Fibroblast of skin of back (primary cell): ENCODE measurements around the gene SEMA6B.

Experiments
- DNase-seq: peaks from one replicate; pipeline ENCODE4 v3.0.0-alpha.2; 2013

Gene SEMA6B

GRCh38 chr19:4493104-4493928 is 66.2 kb downstream of the SEMA6B start:
- no peak for DNase-seq
